Measurements from ENCODE around the gene ANO10. TPM values are rescaled to one million over a fixed set of nuclear protein-coding genes. Genes with fewer than 3 reads are reported as not detected.
A peak's percentile ranks its signal among the peaks of the same experiment; 100 is the strongest.

The ANO10 gene
- total RNA-seq, 4 donors from 2014 or later, result 20.9 to 70.5 (median 48.0) TPM

- Histone ChIP-seq H3K4me1 (peaks cover 0 to 18% (median 3%) of the 10 kb centered on the region in 4 donors), H3K4me3 (no peak overlapping the region), H3K27ac (peak overlapping the region in 3 of 4 donors; percentile 51 to 75 (median 52)), H3K27me3 (no peaks in the 10 kb centered on the region), H3K36me3 (no peaks in the 10 kb centered on the region), H3K9me3 (no peaks in the 10 kb centered on the region)
- intact Hi-C loops (cut with DNase I; ENCODE audit: low total_unique reads), result no loop called here
- DNase-seq, result peak; percentile 55
- WGBS, 2 donors (ENCODE audit: low coverage in 1 of 2), result 90 to 100% methylated on average over 2 of the region's 2 CpGs
- in situ Hi-C loops (cut with MboI; ENCODE audit: low pct_ligation_motif_present in 1 of 4, low pct_unique_long_range_greater_than_20kb in 1 of 4, low sequenced_read_pairs in 3 of 4), result no loop called here
- TF ChIP-seq POLR2A (IDR thresholded peaks at IDR 0.05), result no peak
- TF ChIP-seq CTCF (IDR thresholded peaks at IDR 0.05), result peak; percentile 56 to 68 (median 59)
- TF ChIP-seq POLR2AphosphoS5 (IDR thresholded peaks at IDR 0.05), result no peak
- TF ChIP-seq EP300 (IDR thresholded peaks at IDR 0.05; ENCODE audit: low read depth), result no peak
Measured at GRCh38 chr3:43378066-43378935, 243.5 kb downstream of the ANO10 start.

- intact Hi-C loops (cut with DNase I; ENCODE audit: low total_unique reads) (no loop called here), in situ Hi-C loops (cut with MboI; ENCODE audit: low pct_ligation_motif_present in 1 of 4, low pct_unique_long_range_greater_than_20kb in 1 of 4, low sequenced_read_pairs in 3 of 4) (no loop called here)
- H3K9me3 ChIP-seq, result no peaks in the 10 kb centered on the region
- no peaks in the 10 kb centered on the region for H3K27me3 ChIP-seq
- no peak for DNase-seq
- H3K36me3 ChIP-seq, result no peaks in the 10 kb centered on the region
- no peak overlapping the region for H3K4me3 ChIP-seq
- WGBS, 2 donors (ENCODE audit: low coverage in 1 of 2), result 91% methylated on average over 3 of the region's 3 CpGs; no CpG with 5 or more reads in 1 of the 2 donors
- peaks cover 0 to 9% (median 0%) of the 10 kb centered on the region in 4 donors for H3K4me1 ChIP-seq
- no peak for TF ChIP-seq EP300 (IDR thresholded peaks at IDR 0.05; ENCODE audit: low read depth)
- TF ChIP-seq POLR2A (IDR thresholded peaks at IDR 0.05), result no peak
- no peak for TF ChIP-seq CTCF (IDR thresholded peaks at IDR 0.05)
- no peak for TF ChIP-seq POLR2AphosphoS5 (IDR thresholded peaks at IDR 0.05)
- H3K27ac ChIP-seq, result no peak overlapping the region
Measured at GRCh38 chr3:43373560-43373928, 248.3 kb downstream of the ANO10 start.

GRCh38 chr3:43372809-43373559 lies 248.8 kb downstream of the ANO10 start:
- TF ChIP-seq POLR2A (IDR thresholded peaks at IDR 0.05), result no peak
- TF ChIP-seq EP300 (IDR thresholded peaks at IDR 0.05; ENCODE audit: low read depth), result no peak
- DNase-seq, result no peak
- Histone ChIP-seq H3K4me1 (peaks cover 0 to 3% (median 0%) of the 10 kb centered on the region in 4 donors), H3K9me3 (no peaks in the 10 kb centered on the region), H3K27me3 (no peaks in the 10 kb centered on the region), H3K36me3 (no peaks in the 10 kb centered on the region), H3K27ac (no peak overlapping the region), H3K4me3 (no peak overlapping the region)
- intact Hi-C loops (cut with DNase I; ENCODE audit: low total_unique reads) (loop anchor here (1.0 kb wide), 1 partner anchor 17 kb away; no protein-coding TSS in a partner anchor), in situ Hi-C loops (cut with MboI; ENCODE audit: low pct_ligation_motif_present in 1 of 4, low pct_unique_long_range_greater_than_20kb in 1 of 4, low sequenced_read_pairs in 3 of 4) (no loop called here)
- 89 to 92% methylated on average over 4 to 11 of the region's 11 CpGs for WGBS, 2 donors (ENCODE audit: low coverage in 1 of 2)

GRCh38 chr3:43372007-43372740 lies 249.6 kb downstream of the ANO10 start:
- Histone ChIP-seq H3K36me3 (no peaks in the 10 kb centered on the region), H3K4me3 (no peak overlapping the region), H3K27me3 (no peaks in the 10 kb centered on the region), H3K4me1 (no peaks in the 10 kb centered on the region), H3K9me3 (no peaks in the 10 kb centered on the region), H3K27ac (no peak overlapping the region)
- TF ChIP-seq EP300 (IDR thresholded peaks at IDR 0.05; ENCODE audit: low read depth) (no peak), CTCF (IDR thresholded peaks at IDR 0.05) (no peak), POLR2AphosphoS5 (IDR thresholded peaks at IDR 0.05) (no peak), POLR2A (IDR thresholded peaks at IDR 0.05) (no peak)
- no peak for DNase-seq
- in situ Hi-C loops (cut with MboI; ENCODE audit: low pct_ligation_motif_present in 1 of 4, low pct_unique_long_range_greater_than_20kb in 1 of 4, low sequenced_read_pairs in 3 of 4), result no loop called here
- WGBS, 2 donors (ENCODE audit: low coverage in 1 of 2), result 91 to 93% methylated on average over 4 to 10 of the region's 10 CpGs
- intact Hi-C loops (cut with DNase I; ENCODE audit: low total_unique reads), result loop anchor here (1.0 kb wide), 1 partner anchor 18 kb away; no protein-coding TSS in a partner anchor
